DOHH2 (cell line): ENCODE results near the gene OR4D10.

Experiments
- H3F3A ChIP-seq: fragments of 200-600 bp; sonication (generic), shearing (Covaris generic); 2 replicates; pipeline ENCODE4 v1.6.0; 2016; ENCODE audit warnings: antibody characterized with exemption, mild to moderate bottlenecking; ENCODE audit not compliant: control insufficient read depth, insufficient read depth
- H3K27ac ChIP-seq: fragments of 200-600 bp; sonication (generic); 2 replicates; pipeline ENCODE4 v1.5.1; 2014; ENCODE audit warnings: low read depth, mild to moderate bottlenecking, low read length, moderate library complexity
- H3K27me3 ChIP-seq: fragments of 200-600 bp; sonication (generic); 2 replicates; pipeline ENCODE4 v1.6.1; 2014; ENCODE audit warnings: mild to moderate bottlenecking, low read length, mixed read lengths; ENCODE audit not compliant: control insufficient read depth
- H3K36me3 ChIP-seq: fragments of 200-600 bp; sonication (generic); 2 replicates; pipeline ENCODE4 v1.6.1; 2014; ENCODE audit warnings: mild to moderate bottlenecking, low read length, moderate library complexity, mixed read lengths; ENCODE audit not compliant: control insufficient read depth
- H3K4me1 ChIP-seq: fragments of 200-600 bp; sonication (generic); 2 replicates; pipeline ENCODE4 v1.6.1; 2014; ENCODE audit warnings: mild to moderate bottlenecking, low read length, mixed read lengths; ENCODE audit not compliant: control insufficient read depth
- H3K4me2 ChIP-seq: fragments of 200-600 bp; sonication (generic); 2 replicates; pipeline ENCODE4 v1.6.0; 2014; ENCODE audit warnings: mild to moderate bottlenecking, low read length, moderate library complexity
- H3K4me3 ChIP-seq: fragments of 200-600 bp; sonication (generic); 2 replicates; pipeline ENCODE4 v1.5.1; 2014; ENCODE audit warnings: mild to moderate bottlenecking, low read length, mixed read lengths
- H3K79me2 ChIP-seq: fragments of 200-600 bp; sonication (generic); 2 replicates; pipeline ENCODE4 v1.6.1; 2014; ENCODE audit warnings: mild to moderate bottlenecking, low read length, mixed read lengths; ENCODE audit not compliant: control insufficient read depth
- H3K9me2 ChIP-seq: fragments of 200-600 bp; sonication (generic); replicated peaks from 2 replicates; pipeline ENCODE4 v1.6.1; 2014; ENCODE audit warnings: mild to moderate bottlenecking, low read length, mixed read lengths; ENCODE audit not compliant: control insufficient read depth
- H3K9me3 ChIP-seq: fragments of 200-600 bp; sonication (generic); 2 replicates; pipeline ENCODE4 v1.6.1; 2014; ENCODE audit warnings: antibody characterized with exemption, low read length, mixed read lengths; ENCODE audit not compliant: control insufficient read depth, insufficient read depth
- H4K20me1 ChIP-seq: fragments of 200-600 bp; sonication (generic); 2 replicates; pipeline ENCODE4 v1.6.0; 2014; ENCODE audit warnings: low read depth, mild to moderate bottlenecking, antibody characterized with exemption, low read length, moderate library complexity; ENCODE audit not compliant: control insufficient read depth, insufficient read depth
- CTCF ChIP-seq: fragments of 200-600 bp; sonication (generic); IDR thresholded peaks from one replicate; pipeline ENCODE4 v1.5.1; 2014; ENCODE audit warnings: antibody characterized with exemption, mild to moderate bottlenecking, low read depth, low read length; ENCODE audit not compliant: poor library complexity, severe bottlenecking
- EZH2phosphoT487 ChIP-seq: fragments of 200-600 bp; sonication (generic); IDR thresholded peaks from 2 replicates; pipeline ENCODE4 v1.6.1; 2017; ENCODE audit warnings: borderline replicate concordance, mild to moderate bottlenecking, antibody characterized with exemption, low read length, moderate library complexity, mixed read lengths

OR4D10 gene

GRCh38 chr11:59528711-59529110 is 55.6 kb downstream of the OR4D10 start:
- Histone ChIP-seq H3K36me3 (no peaks in the 10 kb centered on the region), H3K4me3 (no peak overlapping the region), H3F3A (no peaks in the 10 kb centered on the region), H3K9me2 (no peaks in the 10 kb centered on the region), H3K4me2 (no peak overlapping the region), H3K4me1 (no peaks in the 10 kb centered on the region), H3K79me2 (no peaks in the 10 kb centered on the region), H3K27me3 (peaks cover 5% of the 10 kb centered on the region; the same call in 1 of the 2 replicates), H4K20me1 (no peaks in the 10 kb centered on the region), H3K27ac (no peak overlapping the region), H3K9me3 (no peaks in the 10 kb centered on the region)
- no peak for TF ChIP-seq CTCF
- no peak for TF ChIP-seq EZH2phosphoT487
